Uterus (tissue), 4 donors: ENCODE results near the gene SSR1. TPM values are rescaled to one million over a fixed set of nuclear protein-coding genes. Genes with fewer than 3 reads are reported as not detected.

Source experiments
- DNase-seq, 2 donors: peaks; one replicate each; pipeline ENCODE4 v3.0.0-alpha.2; 2019 to 2020
- H3K27ac ChIP-seq, 2 donors: fragments of 200-600 bp; sonication (generic); 1 replicate in 1 of 2; 2 replicates in 1 of 2; pipeline ENCODE4 v1.5.1; 2016 to 2018
- H3K27me3 ChIP-seq, 2 donors: fragments of 200-600 bp; sonication (generic); one replicate each; pipeline ENCODE4 v1.5.1; 2018 to 2019; ENCODE audit warnings: control low read depth in 1 of 2
- H3K36me3 ChIP-seq, 2 donors: fragments of 200-600 bp; sonication (generic); one replicate each; pipeline ENCODE4 v1.5.1; 2019; ENCODE audit warnings: control low read depth in 1 of 2
- H3K4me1 ChIP-seq, 2 donors: fragments of 200-600 bp; sonication (generic); one replicate each; pipeline ENCODE4 v1.5.1; 2018 to 2019; ENCODE audit warnings: control low read depth in 1 of 2
- H3K4me3 ChIP-seq, 2 donors: fragments of 200-600 bp; sonication (generic); 1 replicate in 1 of 2; 2 replicates in 1 of 2; pipeline ENCODE4 v1.5.1; 2018 to 2019; ENCODE audit warnings: mild to moderate bottlenecking in 1 of 2
- H3K9me3 ChIP-seq, 2 donors: fragments of 200-600 bp; sonication (generic); one replicate each; pipeline ENCODE4 v1.5.1; 2019; ENCODE audit warnings: control low read depth in 1 of 2
- POLR2A ChIP-seq, 2 donors: fragments of 450-650 bp; IDR thresholded peaks; one replicate each; pipeline ENCODE4 v1.6.1; 2016; ENCODE audit warnings: antibody characterized with exemption in 2 of 2, mild to moderate bottlenecking in 1 of 2, moderate library complexity in 1 of 2
- intact Hi-C: fragments of 100-400 bp; cut with DNase I; formaldehyde crosslinking; loops from one replicate; pipeline ENCODE4 v1.15.1; 2023; ENCODE audit warnings: low total_unique reads
- total RNA-seq, 4 donors: library from RNA; depleted of rRNA in 3 of 4; stranded (reverse); fragments of >200 nt in 3 of 4; gene quantifications; one replicate each; pipeline versions ENCODE4 v1.1.0 to v1.2.4, GENCODE V29; 2014 to 2023
- TF ChIP-seq, protein P1 (sequence below), 4 experiments: fragments of 200-600 bp in 2 of 4; fragments of 450-650 bp in 2 of 4; sonication (generic) in 2 of 4; IDR thresholded peaks; one replicate each; pipeline ENCODE4 v1.5.1; 2016 to 2019; ENCODE audit warnings: antibody characterized with exemption in 4 of 4, mild to moderate bottlenecking in 2 of 4, moderate library complexity in 1 of 4
- donor health status: DM: yes; HTN: yes; CAD: no.

The SSR1 gene
- total RNA-seq, 4 donors from 2014 or later: 77.4 to 138 (median 126) TPM

DNA sequence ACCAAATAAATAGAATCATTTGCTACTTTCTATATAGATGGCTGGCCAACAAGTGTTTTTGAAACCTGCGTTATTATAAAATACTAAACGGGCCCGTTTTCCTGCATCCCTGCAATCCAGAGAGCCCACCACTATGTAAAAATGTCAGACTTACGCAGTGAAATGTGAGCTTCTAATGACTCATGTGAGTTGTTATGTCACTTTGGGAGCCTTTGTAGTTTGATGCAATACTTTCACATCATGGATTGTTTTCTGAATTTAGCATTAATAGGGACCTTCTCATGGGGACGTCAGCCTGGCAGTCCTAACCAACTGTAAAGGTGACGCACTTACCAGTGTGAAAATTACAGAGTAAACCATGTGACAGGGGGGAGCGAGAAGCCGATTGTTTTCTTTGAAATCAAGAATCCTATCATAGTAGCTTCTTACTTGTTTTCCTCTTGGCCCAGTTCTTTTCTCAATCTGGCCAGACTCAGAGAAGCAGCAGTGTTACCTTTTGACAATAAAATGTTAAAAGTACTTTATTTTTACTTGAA lies 75.3 kb downstream of the SSR1 start:
- no peak for TF ChIP-seq POLR2A (IDR thresholded peaks at IDR 0.05)
- TF ChIP-seq, protein P1, sequence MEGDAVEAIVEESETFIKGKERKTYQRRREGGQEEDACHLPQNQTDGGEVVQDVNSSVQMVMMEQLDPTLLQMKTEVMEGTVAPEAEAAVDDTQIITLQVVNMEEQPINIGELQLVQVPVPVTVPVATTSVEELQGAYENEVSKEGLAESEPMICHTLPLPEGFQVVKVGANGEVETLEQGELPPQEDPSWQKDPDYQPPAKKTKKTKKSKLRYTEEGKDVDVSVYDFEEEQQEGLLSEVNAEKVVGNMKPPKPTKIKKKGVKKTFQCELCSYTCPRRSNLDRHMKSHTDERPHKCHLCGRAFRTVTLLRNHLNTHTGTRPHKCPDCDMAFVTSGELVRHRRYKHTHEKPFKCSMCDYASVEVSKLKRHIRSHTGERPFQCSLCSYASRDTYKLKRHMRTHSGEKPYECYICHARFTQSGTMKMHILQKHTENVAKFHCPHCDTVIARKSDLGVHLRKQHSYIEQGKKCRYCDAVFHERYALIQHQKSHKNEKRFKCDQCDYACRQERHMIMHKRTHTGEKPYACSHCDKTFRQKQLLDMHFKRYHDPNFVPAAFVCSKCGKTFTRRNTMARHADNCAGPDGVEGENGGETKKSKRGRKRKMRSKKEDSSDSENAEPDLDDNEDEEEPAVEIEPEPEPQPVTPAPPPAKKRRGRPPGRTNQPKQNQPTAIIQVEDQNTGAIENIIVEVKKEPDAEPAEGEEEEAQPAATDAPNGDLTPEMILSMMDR (IDR thresholded peaks at IDR 0.05): no peak
- Histone ChIP-seq H3K27me3 (no peaks in the 10 kb centered on the region), H3K9me3 (no peaks in the 10 kb centered on the region), H3K36me3 (no peaks in the 10 kb centered on the region), H3K4me1 (no peaks in the 10 kb centered on the region), H3K4me3 (no peak overlapping the region), H3K27ac (no peak overlapping the region)
- DNase-seq: no peak
- intact Hi-C loops: no loop called here

DNA sequence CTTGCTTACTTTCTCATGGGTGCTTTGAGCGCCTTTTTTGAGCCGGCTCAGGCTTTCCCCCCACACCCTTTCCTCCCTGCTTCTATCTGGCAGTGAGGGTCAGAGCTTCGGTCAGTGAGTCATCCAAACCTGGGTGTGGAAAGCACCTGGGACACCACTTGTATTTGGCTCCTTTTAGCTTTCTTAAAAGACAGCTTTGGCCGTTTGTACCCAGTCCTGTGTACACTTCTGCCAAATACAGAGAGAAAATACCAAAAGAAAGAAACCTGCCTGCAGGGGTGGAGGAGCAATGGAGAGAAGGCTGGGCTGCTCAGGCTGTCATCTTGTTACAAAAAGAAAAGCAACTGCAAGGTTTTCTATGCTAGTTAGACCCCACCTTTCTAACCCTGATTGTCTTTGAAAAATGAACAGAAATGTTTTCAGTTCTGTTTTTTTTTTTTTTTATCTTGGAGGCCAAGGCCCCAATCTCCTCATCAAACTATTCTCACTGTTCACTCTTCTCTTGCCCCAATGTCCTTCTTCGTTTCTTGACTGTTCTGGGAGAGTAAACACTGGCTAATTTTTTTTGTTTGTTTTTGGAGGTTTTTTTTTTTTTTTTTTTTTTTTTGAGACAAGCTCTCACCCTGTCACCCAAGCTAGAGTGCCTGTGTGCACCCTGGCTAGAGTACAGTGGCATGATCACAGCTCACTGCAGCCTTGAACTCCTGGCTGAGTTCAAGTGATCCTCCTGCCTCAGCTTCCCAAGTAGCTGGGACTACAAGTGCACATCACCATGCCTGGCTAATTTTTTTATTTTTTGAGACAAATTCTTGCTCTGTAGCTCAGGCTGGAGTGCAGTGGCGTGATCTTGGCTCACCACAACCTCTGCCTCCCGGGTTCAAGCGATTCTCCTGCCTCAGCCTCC lies 76.4 kb downstream of the SSR1 start:
- TF ChIP-seq, protein P1 (IDR thresholded peaks at IDR 0.05): no peak
- no peak for TF ChIP-seq POLR2A (IDR thresholded peaks at IDR 0.05)
- Histone ChIP-seq H3K9me3 (no peaks in the 10 kb centered on the region), H3K4me3 (no peak overlapping the region), H3K27ac (peak overlapping the region in 1 of 2 donors; percentile 1), H3K27me3 (no peaks in the 10 kb centered on the region), H3K4me1 (no peaks in the 10 kb centered on the region), H3K36me3 (no peaks in the 10 kb centered on the region)
- intact Hi-C loops: no loop called here
- no peak for DNase-seq

DNA sequence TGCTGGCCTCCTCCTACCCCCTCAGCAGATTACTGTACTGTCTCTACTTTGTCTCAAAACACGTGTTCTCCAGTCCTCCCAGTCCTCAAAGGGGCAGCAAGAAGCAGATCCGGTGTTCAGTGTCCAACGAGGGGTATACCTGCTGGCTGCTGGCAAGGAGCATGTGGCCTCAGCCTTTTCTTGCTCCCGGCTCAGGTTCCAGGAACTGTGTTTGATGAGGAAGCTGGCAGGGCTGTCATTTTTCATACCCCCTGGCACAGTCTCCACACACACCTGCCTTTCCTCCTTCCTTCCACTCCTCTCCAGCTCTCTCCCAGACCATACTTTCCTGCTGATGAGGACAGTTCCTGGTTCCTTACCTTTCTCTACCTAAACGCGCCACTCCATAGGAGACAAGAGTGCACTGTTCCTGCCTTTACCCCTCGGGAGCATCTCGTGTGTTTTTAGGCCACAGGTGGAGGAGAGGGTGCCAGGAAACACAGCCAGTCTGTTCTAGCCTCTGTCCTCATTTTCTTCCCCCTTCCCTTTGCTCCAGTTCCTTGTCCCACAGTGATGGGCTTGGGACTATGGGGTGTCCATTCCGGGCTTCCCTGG lies 77.2 kb downstream of the SSR1 start:
- Histone ChIP-seq H3K4me1 (no peaks in the 10 kb centered on the region), H3K4me3 (no peak overlapping the region), H3K27ac (peak overlapping the region in 1 of 2 donors; percentile 1), H3K9me3 (no peaks in the 10 kb centered on the region), H3K36me3 (no peaks in the 10 kb centered on the region), H3K27me3 (no peaks in the 10 kb centered on the region)
- no peak for DNase-seq
- intact Hi-C loops: no loop called here
- TF ChIP-seq POLR2A (IDR thresholded peaks at IDR 0.05): peak in 1 of 2 donors; percentile 9
- TF ChIP-seq, protein P1 (IDR thresholded peaks at IDR 0.05): no peak

DNA sequence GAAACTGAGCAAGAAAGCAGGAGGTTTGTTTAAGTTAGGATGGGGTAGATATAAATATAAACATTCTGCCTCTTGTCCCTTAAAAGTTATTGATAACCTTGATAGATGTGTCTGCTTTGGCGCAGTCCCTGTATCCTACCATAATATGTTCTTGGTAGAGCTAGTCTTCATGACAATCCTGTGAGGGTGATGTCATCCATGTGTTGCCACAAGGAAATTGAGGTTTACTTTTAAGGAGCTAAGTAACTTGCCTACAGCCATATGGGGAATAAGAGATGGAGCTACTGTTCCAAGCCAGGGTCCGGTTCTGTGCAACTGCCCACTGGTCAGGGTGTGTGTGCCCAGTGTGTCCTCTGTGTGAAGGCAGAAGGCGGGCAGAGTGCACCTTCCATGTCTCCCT lies 78.5 kb downstream of the SSR1 start:
- no peaks in the 10 kb centered on the region for H3K9me3 ChIP-seq
- no peak for TF ChIP-seq POLR2A (IDR thresholded peaks at IDR 0.05)
- TF ChIP-seq, protein P1 (IDR thresholded peaks at IDR 0.05): no peak
- no peaks in the 10 kb centered on the region for H3K4me1 ChIP-seq
- no peak overlapping the region for H3K4me3 ChIP-seq
- no peaks in the 10 kb centered on the region for H3K36me3 ChIP-seq
- intact Hi-C loops: no loop called here
- H3K27ac ChIP-seq: no peak overlapping the region
- no peaks in the 10 kb centered on the region for H3K27me3 ChIP-seq
- no peak for DNase-seq

DNA sequence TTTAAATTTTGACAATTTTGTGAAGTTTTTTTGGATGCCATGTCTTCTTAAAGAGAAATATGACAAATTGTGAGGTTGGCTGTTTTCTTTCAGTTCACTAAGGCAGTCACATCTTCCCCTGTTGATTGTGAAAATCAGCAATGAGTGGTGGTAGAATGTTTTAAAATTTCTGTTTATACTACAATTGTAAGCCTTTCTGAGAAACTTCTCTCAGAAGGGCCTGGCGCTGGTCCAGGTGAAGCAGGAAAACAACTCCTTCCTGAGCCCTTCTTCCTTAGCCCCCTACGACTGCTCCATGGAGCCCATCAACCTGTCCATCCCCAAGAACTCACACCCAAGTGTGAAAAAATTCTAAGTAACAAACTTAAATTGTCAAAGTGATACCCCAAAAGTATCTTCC lies 80.6 kb downstream of the SSR1 start:
- H3K4me3 ChIP-seq: no peak overlapping the region
- intact Hi-C loops: no loop called here
- no peaks in the 10 kb centered on the region for H3K4me1 ChIP-seq
- no peaks in the 10 kb centered on the region for H3K27me3 ChIP-seq
- no peak overlapping the region for H3K27ac ChIP-seq
- no peak for DNase-seq
- H3K36me3 ChIP-seq: no peaks in the 10 kb centered on the region
- H3K9me3 ChIP-seq: no peaks in the 10 kb centered on the region
- TF ChIP-seq, protein P1 (IDR thresholded peaks at IDR 0.05): no peak
- no peak for TF ChIP-seq POLR2A (IDR thresholded peaks at IDR 0.05)
